ENCODE data around the gene SOX6. TPM values are rescaled to one million over a fixed set of nuclear protein-coding genes. Genes with fewer than 3 reads are reported as not detected.

Gene SOX6
- total RNA-seq, 6 experiments from 2014 or later, result 3.3 to 16.1 (median 7.8) TPM

- WGBS (ENCODE audit: insufficient coverage, low coverage, low lambda C conversion rate, missing lambda C conversion rate), result 26% methylated on average over 2 of the region's 2 CpGs
- intact Hi-C loops (cut with DNase I), result no loop called here
- DNase-seq, result no peak
- Histone ChIP-seq H3K36me3 (no peaks in the 10 kb centered on the region), H3K9me3 (no peaks in the 10 kb centered on the region), H3K27me3 (no peaks in the 10 kb centered on the region), H3K4me1 (no peaks in the 10 kb centered on the region), H3K27ac (no peak overlapping the region), H3K4me3 (no peak overlapping the region)
- ATAC-seq, result no peak
- TF ChIP-seq POLR2A (IDR thresholded peaks at IDR 0.05), result no peak
- TF ChIP-seq, protein P1, sequence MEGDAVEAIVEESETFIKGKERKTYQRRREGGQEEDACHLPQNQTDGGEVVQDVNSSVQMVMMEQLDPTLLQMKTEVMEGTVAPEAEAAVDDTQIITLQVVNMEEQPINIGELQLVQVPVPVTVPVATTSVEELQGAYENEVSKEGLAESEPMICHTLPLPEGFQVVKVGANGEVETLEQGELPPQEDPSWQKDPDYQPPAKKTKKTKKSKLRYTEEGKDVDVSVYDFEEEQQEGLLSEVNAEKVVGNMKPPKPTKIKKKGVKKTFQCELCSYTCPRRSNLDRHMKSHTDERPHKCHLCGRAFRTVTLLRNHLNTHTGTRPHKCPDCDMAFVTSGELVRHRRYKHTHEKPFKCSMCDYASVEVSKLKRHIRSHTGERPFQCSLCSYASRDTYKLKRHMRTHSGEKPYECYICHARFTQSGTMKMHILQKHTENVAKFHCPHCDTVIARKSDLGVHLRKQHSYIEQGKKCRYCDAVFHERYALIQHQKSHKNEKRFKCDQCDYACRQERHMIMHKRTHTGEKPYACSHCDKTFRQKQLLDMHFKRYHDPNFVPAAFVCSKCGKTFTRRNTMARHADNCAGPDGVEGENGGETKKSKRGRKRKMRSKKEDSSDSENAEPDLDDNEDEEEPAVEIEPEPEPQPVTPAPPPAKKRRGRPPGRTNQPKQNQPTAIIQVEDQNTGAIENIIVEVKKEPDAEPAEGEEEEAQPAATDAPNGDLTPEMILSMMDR (IDR thresholded peaks at IDR 0.05), result no peak
Observed at GRCh38 chr11:16357775-16358174, 1.4 kb upstream of the SOX6 start.

DNA sequence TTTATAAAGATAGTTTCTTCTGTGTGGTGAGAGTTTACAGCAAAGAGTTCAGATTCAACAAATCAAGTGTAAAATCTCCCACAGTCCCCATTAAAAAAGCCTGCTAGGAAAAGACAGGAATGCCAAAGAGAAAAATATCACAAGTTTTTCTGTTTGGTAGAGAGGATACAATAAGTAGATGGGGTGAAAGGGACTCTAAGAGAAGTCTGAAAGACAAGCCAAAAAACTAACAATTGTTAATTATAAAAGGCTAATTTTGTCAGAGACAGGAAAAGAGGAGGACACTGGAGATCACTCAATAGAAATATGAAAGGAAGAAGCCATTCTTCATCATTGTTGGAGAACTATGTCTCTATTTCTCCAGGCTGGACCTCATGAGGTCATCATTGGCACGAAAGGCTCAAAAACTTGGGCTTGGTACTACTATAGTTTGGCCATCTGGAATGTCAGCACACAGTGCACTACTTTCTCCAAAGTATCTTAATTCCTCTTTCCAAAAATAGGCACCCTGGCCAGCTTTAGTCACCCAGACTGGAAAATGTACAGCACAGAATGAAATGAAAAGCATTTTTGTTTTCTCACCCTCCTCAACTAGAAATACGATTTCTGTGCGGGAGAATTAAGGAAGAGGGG is 531 bp upstream of the SOX6 start:
- Histone ChIP-seq H3K9me3 (no peaks in the 10 kb centered on the region), H3K4me3 (no peak overlapping the region), H3K36me3 (no peaks in the 10 kb centered on the region), H3K27me3 (no peaks in the 10 kb centered on the region), H3K27ac (no peak overlapping the region), H3K4me1 (no peaks in the 10 kb centered on the region)
- 55% methylated on average over 3 of the region's 3 CpGs for WGBS (ENCODE audit: insufficient coverage, low coverage, low lambda C conversion rate, missing lambda C conversion rate)
- intact Hi-C loops (cut with DNase I), result no loop called here
- no peak for DNase-seq
- TF ChIP-seq, protein P1 (IDR thresholded peaks at IDR 0.05), result no peak
- no peak for TF ChIP-seq POLR2A (IDR thresholded peaks at IDR 0.05)
- ATAC-seq, result no peak

- TF ChIP-seq, protein P1 (IDR thresholded peaks at IDR 0.05), result no peak
- TF ChIP-seq POLR2A (IDR thresholded peaks at IDR 0.05), result no peak
- Histone ChIP-seq H3K9me3 (no peaks in the 10 kb centered on the region), H3K36me3 (no peaks in the 10 kb centered on the region), H3K27me3 (no peaks in the 10 kb centered on the region), H3K27ac (no peak overlapping the region), H3K4me3 (no peak overlapping the region), H3K4me1 (peaks cover 0 to 5% (median 0%) of the 10 kb centered on the region in 4 donors)
- intact Hi-C loops (cut with DNase I), result no loop called here
- DNase-seq, result no peak
- no peak for ATAC-seq
Observed at GRCh38 chr11:16352707-16353106, 3.6 kb downstream of the SOX6 start.

- DNase-seq, result no peak
- Histone ChIP-seq H3K4me1 (peaks cover 0 to 5% (median 0%) of the 10 kb centered on the region in 4 donors), H3K36me3 (no peaks in the 10 kb centered on the region), H3K27me3 (no peaks in the 10 kb centered on the region), H3K4me3 (no peak overlapping the region), H3K27ac (no peak overlapping the region), H3K9me3 (no peaks in the 10 kb centered on the region)
- ATAC-seq, result no peak
- TF ChIP-seq, protein P1 (IDR thresholded peaks at IDR 0.05), result no peak
- no peak for TF ChIP-seq POLR2A (IDR thresholded peaks at IDR 0.05)
- WGBS (ENCODE audit: insufficient coverage, low coverage, low lambda C conversion rate, missing lambda C conversion rate), result 41% methylated on average over 5 of the region's 5 CpGs
- intact Hi-C loops (cut with DNase I), result no loop called here
Observed at GRCh38 chr11:16350125-16350524, 6.2 kb downstream of the SOX6 start.

Measured in right lobe of liver (tissue), 6 donors.